Measurements from ENCODE around the gene SDR42E2.
"Not testable (repeated sequence)": the region's sequence is repeated elsewhere in the genome, so short reads cannot be mapped to it uniquely, and the experiment has no call there.

The SDR42E2 gene

DNA sequence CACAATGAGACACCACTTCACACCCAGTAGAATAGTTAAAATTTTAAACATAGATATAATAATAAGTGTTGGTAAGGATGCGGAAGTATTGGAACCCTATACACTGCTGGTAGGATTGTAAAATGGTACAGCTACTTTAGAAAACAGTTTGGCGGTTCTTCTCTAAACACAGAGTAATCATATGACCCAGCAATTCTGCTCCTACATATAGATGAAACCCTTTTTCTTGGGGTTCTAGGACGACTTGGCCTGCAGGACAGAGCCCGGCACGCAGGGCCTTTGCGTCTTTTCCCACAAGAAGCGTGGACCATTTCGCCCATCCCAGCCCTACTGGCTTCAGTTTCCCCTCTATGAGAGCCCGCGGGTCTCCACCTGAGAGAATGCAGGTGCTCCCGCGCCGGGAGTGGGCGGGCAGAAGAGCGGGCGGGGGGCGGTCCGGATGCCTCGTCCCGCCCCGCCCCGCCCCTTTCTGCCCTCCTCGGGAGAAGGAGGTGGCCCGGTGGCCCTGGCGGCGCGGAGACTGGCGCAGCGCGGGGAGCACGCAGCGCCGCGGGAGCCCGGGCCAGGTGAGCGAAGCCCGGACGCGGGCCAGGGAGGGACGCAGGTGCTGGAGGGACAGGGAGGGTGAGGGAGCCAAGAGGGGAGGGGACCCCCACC lies at the start of gene SDR42E2:
Gene SDR42E2, plus strand, starts transcription at position 508 of the 657 bp plus-strand sequence. CDS start 3,077 bp downstream, outside the sequence.
- in situ Hi-C loops (cut with HindIII; ENCODE audit: low sequenced_read_pairs): no loop called here

DNA sequence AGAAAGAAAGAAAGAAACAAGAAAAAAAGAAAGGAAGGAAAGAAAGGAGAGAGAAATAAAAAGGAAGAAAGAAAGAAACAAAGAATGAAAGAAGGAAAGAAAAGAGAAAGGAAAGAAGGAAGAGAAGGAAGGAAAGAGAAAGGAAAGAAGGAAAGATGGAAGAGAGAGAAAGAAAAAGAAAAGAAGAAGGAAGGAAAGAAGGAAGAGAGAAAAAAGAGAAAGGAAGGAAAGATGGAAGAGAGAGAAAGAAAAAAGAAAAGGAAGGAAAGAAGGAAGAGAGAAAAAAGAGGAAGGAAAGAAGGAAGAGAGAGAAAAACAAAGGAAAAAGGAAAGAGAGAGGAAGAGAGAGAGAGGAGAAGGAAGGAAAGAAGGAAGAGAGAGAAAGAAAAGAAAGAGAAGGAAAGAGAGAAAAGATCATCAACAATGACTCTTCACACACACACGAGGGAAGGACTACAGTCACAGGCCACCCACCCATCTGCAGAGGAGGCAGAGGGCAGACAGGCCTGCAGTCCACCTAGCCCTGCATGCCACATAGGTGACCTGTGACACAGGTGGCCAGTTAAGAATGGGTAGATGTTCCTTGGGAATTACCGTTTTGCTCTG lies 46.1 kb upstream of the SDR42E2 start:
- in situ Hi-C loops (cut with HindIII; ENCODE audit: low sequenced_read_pairs): no loop called here

DNA sequence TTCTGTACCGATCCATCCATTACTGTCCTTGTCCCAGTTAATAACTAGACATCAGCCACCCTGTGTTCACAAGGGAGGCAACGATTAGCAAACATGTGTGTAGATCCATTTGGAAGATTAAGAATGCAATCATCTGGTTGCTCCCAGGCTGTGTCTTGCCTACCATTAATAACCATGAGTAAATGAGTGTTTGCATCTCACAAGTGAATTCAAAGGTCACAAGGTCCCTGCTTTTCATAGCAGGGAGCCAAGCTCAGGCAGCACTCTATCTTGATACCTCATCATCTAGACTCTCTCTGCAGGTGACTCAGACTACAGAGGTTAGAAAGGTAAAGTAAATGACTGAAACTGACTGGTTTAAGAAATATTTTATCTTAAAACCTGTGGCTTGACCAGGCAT lies 44.7 kb upstream of the SDR42E2 start:
- in situ Hi-C loops (cut with HindIII; ENCODE audit: low sequenced_read_pairs): no loop called here

DNA sequence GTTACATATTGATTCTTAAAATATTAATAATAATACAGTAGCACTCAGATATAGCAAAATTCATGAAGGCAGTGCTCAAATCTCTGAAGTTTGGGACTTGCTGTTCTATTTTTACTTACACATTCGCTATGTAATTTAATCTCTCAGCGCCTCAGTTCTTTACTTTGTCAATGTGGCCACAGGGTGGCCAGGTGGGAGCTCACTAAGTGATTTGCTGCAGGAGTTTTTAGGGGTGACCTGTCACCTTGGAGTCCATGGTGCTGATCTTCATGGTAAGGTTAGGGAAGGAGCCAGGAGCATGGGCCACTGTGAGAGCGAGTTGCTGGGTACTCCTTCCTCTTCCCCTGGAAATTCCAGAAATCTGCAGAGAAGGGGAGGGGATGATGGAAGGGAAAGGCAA lies 41.9 kb upstream of the SDR42E2 start:
- in situ Hi-C loops (cut with HindIII; ENCODE audit: low sequenced_read_pairs): no loop called here

DNA sequence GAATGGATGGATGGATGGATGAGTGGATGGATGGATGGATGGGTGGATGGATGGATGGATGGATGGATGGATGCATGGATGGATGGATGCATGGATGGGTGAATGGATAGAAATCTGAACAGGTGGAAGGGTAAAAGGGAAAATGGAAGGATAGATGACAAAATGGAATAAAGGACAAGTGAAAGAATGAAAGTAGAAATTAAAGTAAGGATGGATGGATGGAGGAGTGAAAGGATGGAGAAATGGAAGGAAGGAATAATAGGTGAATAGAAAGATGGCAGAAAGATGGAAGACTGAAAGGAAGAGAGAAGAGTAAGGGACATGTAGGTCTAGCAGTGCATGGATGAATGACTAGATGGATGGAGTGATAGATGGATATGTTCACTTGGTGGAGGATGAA lies 40.1 kb upstream of the SDR42E2 start:
- in situ Hi-C loops (cut with HindIII; ENCODE audit: low sequenced_read_pairs): no loop called here

DNA sequence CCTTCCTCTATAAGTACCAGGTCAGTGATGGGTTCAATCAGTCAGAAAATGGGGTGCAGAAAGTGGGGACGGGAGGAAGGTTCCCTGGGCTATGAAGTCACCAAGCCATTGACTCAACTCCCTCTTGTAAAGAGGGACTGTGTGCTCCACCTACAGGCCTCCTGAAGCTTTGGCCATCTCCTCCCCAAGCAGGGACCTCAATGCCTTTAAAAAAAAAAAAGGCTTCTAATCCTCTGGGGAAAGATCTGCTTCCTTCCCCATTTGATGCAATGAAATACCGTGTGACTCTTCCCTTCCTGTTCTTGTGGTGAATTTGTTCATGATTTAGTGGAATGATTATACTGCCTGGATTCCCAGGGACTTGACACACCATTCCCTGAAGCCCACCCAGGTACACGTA lies 39.2 kb upstream of the SDR42E2 start:
- in situ Hi-C loops (cut with HindIII; ENCODE audit: low sequenced_read_pairs): no loop called here

DNA sequence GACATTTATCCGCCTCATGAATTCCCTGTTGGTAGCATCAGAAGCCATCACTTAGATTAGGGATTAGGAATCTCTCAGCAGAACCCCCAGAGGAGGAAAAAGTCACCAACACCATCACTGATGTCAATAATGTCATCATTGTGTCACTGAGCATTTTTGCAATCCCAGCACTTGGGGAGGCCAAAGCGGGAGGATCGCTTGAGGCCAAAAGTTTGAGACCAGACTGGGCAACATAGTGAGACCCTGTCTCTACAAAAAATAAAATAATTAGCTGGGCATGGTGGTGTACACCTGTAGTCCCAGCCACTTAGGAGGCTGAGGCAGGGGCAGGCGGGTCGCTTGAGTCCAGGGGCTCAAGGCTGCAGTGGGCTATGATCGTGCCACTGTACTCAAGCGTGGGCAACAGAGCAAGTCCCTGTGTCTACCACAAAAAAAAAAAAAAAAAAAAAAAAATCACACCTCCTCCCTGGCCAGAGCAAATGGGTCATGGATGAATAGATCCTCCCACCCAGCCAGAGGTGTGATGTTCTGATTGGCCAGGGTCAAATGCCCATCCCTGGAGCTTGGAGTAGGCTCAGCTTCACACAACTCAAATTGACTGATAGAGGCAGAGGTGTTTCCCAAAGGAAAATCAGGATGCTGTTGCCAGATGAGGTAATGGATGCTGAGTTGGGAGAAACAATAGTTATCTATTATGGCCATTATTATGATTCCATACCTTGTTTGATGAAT lies 38.4 kb upstream of the SDR42E2 start:
- in situ Hi-C loops (cut with HindIII; ENCODE audit: low sequenced_read_pairs): no loop called here

DNA sequence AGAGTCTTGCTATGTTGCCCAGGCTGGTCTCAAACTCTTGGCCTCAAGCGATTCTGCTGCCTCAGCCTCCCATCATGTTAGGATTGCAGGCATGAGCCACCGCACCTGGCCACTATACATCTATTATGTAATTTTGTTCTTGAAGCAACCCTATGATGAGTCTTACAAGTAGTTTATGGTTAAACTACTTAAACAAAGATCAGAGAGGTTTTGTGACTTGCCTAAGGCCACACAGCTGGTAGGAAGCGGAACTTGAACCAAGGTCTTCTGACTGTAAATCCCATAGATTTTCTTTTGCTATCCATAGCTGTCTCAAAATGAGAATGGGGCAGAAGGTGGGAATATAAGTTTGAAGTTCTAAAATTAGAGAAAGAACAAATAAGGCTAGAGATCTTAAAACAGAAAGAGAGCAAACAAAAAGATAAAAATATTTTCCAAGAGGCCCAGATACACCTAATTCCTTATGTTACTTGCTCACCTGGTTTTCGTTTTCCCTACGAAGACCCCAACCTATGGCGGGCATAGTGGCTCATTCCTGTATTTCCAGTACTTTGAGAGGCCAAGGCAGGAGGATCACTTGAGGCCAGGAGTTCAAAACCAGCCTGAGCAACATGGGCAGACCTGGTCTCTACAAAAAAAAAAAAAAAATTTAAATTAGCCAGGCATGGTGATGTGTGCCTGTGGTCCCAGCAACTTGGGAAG lies 37.6 kb upstream of the SDR42E2 start:
- in situ Hi-C loops (cut with HindIII; ENCODE audit: low sequenced_read_pairs): no loop called here

DNA sequence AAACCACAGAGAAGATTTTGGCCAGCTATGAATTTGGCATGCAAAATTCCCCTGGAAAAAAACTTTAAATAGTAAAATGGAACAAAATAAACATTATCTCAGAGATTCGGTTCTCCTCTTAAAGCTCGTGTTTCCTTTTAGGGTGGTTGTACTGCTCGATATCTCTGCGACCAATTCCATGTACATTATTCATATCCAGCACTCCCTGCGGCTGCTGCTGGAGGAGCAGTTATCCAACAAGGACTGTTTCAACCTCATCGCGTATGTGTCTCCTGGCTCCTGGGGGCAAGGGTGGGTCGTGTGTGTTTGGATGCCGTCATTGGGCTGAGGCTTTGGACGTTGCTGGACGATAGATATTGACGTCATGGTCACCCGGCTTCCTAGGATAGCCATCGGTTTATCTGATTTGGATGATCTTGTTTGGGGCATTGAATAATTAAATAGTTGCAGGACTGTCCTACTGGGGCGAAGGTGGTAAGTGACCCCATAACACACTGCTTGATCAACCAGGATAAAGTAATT lies 36.2 kb upstream of the SDR42E2 start:
- in situ Hi-C loops (cut with HindIII; ENCODE audit: low sequenced_read_pairs): no loop called here

DNA sequence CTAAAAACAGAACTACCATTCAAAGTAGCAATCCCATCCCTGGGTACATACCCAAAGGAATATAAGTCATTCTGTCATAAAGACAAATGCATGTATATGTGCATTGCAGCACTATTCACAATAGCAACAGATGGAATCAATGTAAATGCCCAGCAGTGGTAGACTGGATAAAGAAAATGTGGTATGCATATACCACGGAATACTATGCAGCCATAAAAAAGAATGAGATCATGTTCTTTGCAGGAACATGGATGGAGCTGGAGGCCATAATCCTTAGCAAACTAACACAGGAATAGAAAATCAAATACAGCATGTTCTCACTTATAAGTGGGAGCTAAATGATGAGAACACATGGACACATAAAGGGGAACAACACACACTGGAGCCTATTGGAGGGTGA lies 33.8 kb upstream of the SDR42E2 start:
- in situ Hi-C loops (cut with HindIII; ENCODE audit: low sequenced_read_pairs): not testable (repeated sequence)

DNA sequence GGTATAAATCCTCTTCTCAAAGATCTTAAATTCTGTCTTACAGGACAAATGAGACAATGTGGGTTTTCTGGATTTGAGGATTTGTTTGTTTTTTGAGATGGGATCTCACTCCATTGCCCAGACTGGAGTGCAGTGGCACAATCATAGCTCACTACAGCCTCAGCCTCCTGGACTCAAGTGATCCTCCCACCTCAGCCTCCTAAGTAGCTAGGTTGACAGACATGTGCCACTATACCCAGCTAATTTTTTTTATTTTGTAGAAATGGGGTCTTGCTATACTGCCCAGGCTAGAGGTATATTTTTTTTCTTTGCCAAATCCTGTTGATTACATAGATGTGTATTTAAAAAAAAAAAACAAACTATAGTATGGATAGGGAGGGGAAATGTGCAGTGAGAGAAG lies 31.8 kb upstream of the SDR42E2 start:
- in situ Hi-C loops (cut with HindIII; ENCODE audit: low sequenced_read_pairs): no loop called here

DNA sequence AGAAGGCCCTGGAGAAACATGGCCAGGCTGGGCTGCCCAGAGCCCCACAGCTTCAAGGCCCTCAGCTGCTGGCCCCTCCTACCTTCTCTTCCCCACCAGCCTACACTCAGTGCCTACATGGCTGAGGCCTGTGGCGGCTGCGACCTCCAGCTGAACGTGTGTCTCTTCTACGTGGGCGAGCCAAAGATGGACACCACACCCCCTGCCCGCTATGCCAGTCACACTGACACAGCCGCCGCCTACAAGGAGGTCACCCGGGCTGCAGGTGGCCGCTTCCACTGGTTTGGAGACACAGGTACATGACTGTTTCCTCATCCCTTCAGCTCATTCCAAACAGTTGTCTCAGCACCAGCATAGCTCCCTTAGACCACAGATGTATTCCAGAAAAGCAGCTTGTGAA lies 29.5 kb upstream of the SDR42E2 start:
- in situ Hi-C loops (cut with HindIII; ENCODE audit: low sequenced_read_pairs): no loop called here

DNA sequence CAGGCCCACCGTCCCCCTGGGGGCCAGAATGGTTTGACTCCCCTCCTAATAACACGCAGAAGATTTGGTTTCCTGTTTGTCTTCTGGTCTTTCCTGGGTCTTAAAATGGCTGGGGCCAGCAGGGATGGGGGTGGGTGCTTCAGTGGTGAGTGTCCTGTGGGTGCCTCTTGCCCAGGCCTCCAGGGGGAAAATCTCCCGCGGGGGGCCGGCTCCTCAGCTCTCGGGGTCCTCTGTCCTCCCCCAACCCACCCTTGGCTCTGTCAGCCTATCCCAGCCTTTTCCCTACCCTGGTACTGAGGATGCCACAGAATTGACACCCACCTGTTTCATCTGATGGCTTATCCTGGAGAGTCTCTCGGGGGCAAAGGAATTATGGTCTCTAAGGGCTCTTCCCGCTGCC lies 23.8 kb upstream of the SDR42E2 start:
- in situ Hi-C loops (cut with HindIII; ENCODE audit: low sequenced_read_pairs): no loop called here

DNA sequence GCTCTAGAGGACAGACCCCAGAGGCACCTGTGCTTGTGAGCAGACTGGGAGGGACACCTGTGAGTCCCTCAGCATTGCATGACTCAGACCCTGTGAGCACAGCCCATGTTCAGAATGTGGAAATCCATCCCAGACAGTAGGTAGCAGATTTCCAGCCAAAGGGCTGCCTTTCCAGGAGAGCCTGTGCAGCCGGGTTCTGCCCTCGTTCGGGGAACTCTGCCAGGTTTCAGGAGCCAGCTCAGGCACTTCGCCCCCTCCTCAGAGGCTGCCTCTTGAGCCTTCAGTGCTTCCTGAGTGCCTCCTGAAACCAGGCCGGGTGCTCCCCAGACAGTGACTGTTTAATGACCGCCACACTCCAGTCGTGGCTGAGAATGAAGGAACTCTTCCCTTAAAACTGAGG lies 23.3 kb upstream of the SDR42E2 start:
- in situ Hi-C loops (cut with HindIII; ENCODE audit: low sequenced_read_pairs): no loop called here

DNA sequence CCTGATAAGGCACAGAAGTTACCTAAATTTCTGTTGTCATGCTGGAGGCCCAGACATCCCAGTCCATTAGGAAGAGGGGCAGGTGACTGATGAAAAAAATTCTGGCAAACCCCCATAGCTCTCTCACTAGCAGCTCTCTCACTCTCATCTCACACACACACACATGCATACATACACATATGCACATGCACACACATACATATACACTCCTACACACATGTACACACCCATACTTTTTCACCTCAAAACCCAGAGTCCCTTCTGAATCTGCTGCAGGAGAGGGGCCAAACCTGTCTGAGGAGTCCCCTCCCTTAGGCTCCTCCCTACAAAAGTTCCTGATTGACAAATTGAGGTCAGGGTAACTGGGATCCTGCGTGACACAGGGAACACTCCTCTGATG lies 22.6 kb upstream of the SDR42E2 start:
- in situ Hi-C loops (cut with HindIII; ENCODE audit: low sequenced_read_pairs): no loop called here

DNA sequence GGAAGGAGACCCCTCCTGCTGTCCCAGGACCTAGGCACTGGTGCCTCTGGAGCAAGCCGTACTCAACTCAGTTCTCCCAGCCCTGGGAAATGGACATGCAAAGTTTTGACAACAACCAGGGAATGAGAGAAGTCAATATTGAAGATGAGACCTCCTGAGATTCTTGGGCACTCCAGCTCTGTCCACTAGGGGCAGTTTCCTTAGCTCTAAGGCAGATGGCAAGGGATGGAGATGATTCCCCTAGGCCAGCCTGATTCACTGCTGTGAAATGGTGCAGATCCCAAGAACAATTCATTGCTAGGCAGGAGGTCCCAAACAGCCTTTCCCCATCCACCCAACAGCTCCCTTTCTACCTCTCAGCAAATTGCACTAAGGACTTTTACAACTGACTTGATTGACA lies 20.5 kb upstream of the SDR42E2 start:
- in situ Hi-C loops (cut with HindIII; ENCODE audit: low sequenced_read_pairs): no loop called here

DNA sequence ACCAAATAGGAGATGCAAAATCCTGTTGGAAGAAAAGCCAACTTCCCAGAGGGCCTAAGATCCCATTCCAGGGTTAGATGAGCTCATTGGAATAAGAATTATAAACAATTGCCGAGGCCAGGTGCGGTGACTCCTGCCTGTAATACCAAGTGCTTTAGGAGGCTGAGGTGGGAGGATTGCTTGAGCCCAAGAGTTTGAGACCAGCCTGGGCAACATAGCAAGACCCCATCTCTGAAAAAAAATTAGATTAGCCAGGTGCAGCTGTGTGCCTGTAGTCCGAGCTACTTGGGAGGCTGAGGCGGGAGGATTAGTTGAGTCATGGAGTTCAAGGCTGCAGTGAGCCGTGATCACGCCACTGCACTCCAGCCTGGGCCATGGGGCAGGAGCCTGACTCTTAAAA lies 17.8 kb upstream of the SDR42E2 start:
- in situ Hi-C loops (cut with HindIII; ENCODE audit: low sequenced_read_pairs): no loop called here

DNA sequence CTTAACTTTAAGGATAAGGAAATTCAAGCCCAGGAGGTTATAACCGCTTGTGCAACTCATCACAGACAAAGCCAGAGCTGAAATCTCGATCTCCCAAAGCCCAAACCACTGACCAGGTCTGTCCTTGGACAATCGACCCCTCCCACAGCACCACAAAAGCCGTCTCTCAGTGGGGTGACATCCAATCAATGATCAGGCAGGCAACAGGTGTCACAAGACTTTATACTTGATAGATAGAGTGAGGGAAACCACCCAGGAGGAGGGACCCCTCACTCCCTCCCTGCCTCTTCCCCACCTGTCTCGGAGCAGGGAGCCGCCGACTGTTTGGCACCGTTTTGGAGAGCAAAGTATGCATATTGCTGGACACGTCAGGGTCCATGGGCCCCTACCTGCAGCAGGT lies 14.5 kb upstream of the SDR42E2 start:
- in situ Hi-C loops (cut with HindIII; ENCODE audit: low sequenced_read_pairs): no loop called here

DNA sequence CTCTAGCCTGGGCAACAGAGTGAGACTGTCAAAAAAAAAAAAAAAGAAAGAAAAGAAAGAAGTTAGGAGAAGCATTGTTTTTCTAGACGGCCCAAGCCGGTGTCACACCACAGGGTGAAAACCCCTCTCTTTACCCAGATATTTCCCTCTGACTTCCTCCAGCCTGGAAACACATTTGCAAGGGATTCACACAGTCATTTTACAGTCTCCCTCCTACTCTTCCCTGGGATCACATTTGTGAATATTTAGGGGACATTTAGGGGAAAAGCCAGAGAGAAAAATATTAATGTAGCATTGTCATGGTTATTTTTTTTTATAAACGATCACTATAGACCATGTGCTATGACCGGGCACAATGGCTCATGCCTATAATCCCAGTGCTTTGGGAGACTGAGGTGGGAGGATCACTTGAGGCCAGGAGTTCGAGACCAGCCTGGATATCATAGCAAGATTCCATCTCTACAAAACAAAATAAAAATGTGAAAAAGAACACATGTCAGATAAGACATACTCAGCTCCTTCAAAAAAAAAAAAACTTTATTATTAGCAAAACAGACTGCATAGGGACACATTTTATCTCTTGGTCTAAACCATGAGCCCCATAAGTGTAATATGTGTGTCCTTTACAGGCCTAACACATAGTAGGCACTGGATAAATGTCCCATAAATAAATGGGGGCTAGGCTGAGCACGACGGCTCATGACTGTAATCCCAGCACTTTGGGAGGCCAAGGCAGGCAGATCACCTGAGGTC lies 10.9 kb upstream of the SDR42E2 start:
- in situ Hi-C loops (cut with HindIII; ENCODE audit: low sequenced_read_pairs): no loop called here

DNA sequence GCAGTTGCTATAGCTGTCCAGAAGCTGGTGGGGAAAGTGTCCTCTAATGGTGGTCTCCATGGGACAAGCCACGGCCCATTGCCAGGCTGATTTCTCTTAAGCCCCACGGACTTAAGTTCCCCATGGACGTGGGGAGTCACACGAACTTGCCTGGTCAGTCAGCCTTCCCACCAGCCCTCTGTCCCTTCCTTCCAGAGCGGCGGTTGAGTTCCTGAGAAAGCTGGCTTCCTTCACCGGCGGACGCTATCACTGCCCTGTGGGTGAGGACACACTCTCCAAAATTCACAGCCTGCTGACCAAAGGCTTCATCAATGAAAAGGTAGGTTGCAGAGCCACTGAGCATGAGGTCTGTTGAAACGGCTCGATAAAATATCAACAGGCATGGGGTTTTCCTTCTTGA lies 10.0 kb upstream of the SDR42E2 start:
- in situ Hi-C loops (cut with HindIII; ENCODE audit: low sequenced_read_pairs): no loop called here

DNA sequence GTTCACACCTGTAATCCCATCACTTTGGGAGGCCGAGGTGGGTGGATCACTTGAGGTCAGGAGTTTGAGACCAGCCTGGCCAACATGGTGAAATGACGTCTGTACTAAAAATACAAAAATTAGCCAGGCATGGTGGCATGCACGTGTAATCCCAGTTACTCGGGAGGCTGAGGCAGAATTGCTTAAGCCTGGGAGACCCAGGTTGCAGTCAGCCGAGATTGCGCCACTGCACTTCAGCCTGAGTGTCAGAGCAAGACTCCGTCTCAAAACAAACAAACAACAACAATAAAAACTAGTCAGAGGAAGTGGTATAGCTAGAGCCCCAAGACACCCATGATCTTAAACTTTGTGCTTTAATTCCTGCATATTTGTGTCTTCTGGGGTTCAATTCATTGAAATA lies 9.2 kb upstream of the SDR42E2 start:
- in situ Hi-C loops (cut with HindIII; ENCODE audit: low sequenced_read_pairs): not testable (repeated sequence)
